ENCODE results near the gene ERCC8. TPM values are rescaled to one million over a fixed set of nuclear protein-coding genes. Genes with fewer than 3 reads are reported as not detected.

ERCC8 gene
- total RNA-seq = 21.5 and 30.5 TPM in 2 replicates

GRCh38 chr5:60944904-60945812 lies at the start of gene ERCC8, which contains the start of gene NDUFAF2:
ERCC8 (minus strand) TSS chr5:60945070; CDS start chr5:60945008, 62 bp downstream.
NDUFAF2 (plus strand) TSS chr5:60945205; CDS start chr5:60945256, 51 bp downstream.

GRCh38 chr5:60843936-60844905 lies 100.6 kb downstream of the ERCC8 start, which contains the start of gene ELOVL7:
ELOVL7 (minus strand) TSS chr5:60844269; CDS start chr5:60787397, 56,872 bp downstream.

Other genes starting within 250 kb of the ERCC8 start
- 1.3 and 2.1 TPM in 2 replicates for gene DEPDC1B, start 244.9 kb downstream of the ERCC8 start, total RNA-seq
- gene ELOVL7, start 100.8 kb downstream of the ERCC8 start, total RNA-seq = 0.49 and 0.97 TPM in 2 replicates
- gene NDUFAF2, start 135 bp upstream of the ERCC8 start, total RNA-seq = 9.2 and 10.4 TPM in 2 replicates
- gene SMIM15, start 217.4 kb upstream of the ERCC8 start, total RNA-seq = 33.0 and 43.6 TPM in 2 replicates

Data from hair follicle dermal papilla cell (primary cell).